WTC11 (cell line): ENCODE results near the gene CD300E. TPM values are rescaled to one million over a fixed set of nuclear protein-coding genes. Genes with fewer than 3 reads are reported as not detected.

Experiments used
- ATAC-seq: fragments of 200-7000 bp; cut with Tn5 transposase; 2 replicates; pipeline ENCODE4 v1.10.0; 2021; ENCODE audit warnings: mild to moderate bottlenecking, moderate library complexity
- CTCF ChIA-PET: fragments of 300-600 bp; sonication (Branson Sonifier 250); formaldehyde crosslinking; loops from one replicate; lab custom pipeline; 2021; ENCODE audit warnings: antibody characterized with exemption; lab: Charles Lee
- POLR2A ChIA-PET: fragments of 350-600 bp; sonication (Branson Sonifier 250); formaldehyde crosslinking; loops from one replicate; lab custom pipeline; 2021; ENCODE audit warnings: antibody characterized with exemption; lab: Charles Lee
- DNase-seq: peaks from one replicate; pipeline ENCODE4 v3.0.0; 2021; ENCODE audit warnings: low spot score
- H3K27ac Mint-ChIP-seq: 2 replicates; pipeline ENCODE4 v1.8.0; 2021; ENCODE audit warnings: mixed read lengths
- H3K27me3 Mint-ChIP-seq: 2 replicates; pipeline ENCODE4 v1.8.0; 2021; ENCODE audit warnings: low read depth, mild to moderate bottlenecking, moderate library complexity, mixed read lengths
- H3K36me3 Mint-ChIP-seq: 2 replicates; pipeline ENCODE4 v1.8.0; 2021; ENCODE audit warnings: mixed read lengths
- H3K4me1 Mint-ChIP-seq: 2 replicates; pipeline ENCODE4 v1.8.0; 2022; ENCODE audit warnings: mixed read lengths
- H3K4me3 Mint-ChIP-seq: 2 replicates; pipeline ENCODE4 v1.8.0; 2021; ENCODE audit warnings: mild to moderate bottlenecking, moderate library complexity, mixed read lengths
- H3K9me3 Mint-ChIP-seq: 2 replicates; pipeline ENCODE4 v1.8.0; 2021; ENCODE audit warnings: mixed read lengths
- CREB1 ChIP-seq: sonication (generic); formaldehyde crosslinking; IDR thresholded peaks from 2 replicates; pipeline ENCODE4 v1.8.0; 2023; ENCODE audit warnings: mild to moderate bottlenecking, missing genetic modification reagents
- CTCF ChIP-seq: fragments of 200-600 bp; IDR thresholded peaks from 2 replicates; pipeline ENCODE4 v1.8.0; 2022; ENCODE audit warnings: antibody characterized with exemption
- E2F4 ChIP-seq: sonication (generic); formaldehyde crosslinking; IDR thresholded peaks from 2 replicates; pipeline ENCODE4 v1.8.1; 2022; ENCODE audit warnings: low read depth, mild to moderate bottlenecking, moderate library complexity, missing genetic modification reagents, borderline replicate concordance
- ERG ChIP-seq: fragments of 250-450 bp; sonication (Bioruptor Pico); IDR thresholded peaks from 2 replicates; pipeline ENCODE4 v1.8.0; 2021; ENCODE audit warnings: mild to moderate bottlenecking
- ETV6 ChIP-seq: sonication (generic); formaldehyde crosslinking; IDR thresholded peaks from 2 replicates; pipeline ENCODE4 v1.8.1; 2022; ENCODE audit warnings: mild to moderate bottlenecking, missing genetic modification reagents
- FOXJ3 ChIP-seq: sonication (generic); formaldehyde crosslinking; IDR thresholded peaks from 2 replicates; pipeline ENCODE4 v1.9.0; 2021; ENCODE audit warnings: missing genetic modification reagents, mild to moderate bottlenecking, borderline replicate concordance
- KAT7 ChIP-seq: sonication (generic); formaldehyde crosslinking; IDR thresholded peaks from 2 replicates; pipeline ENCODE4 v1.8.1; 2023; ENCODE audit warnings: missing genetic modification reagents, mild to moderate bottlenecking, borderline replicate concordance
- NFATC4 ChIP-seq: fragments of 250-450 bp; sonication (Bioruptor Pico); IDR thresholded peaks from 2 replicates; pipeline ENCODE4 v1.9.0; 2021; ENCODE audit warnings: mild to moderate bottlenecking
- NFE2L1 ChIP-seq: sonication (generic); formaldehyde crosslinking; IDR thresholded peaks from 2 replicates; pipeline ENCODE4 v1.8.1; 2023; ENCODE audit warnings: missing genetic modification reagents
- NR2C2 ChIP-seq: sonication (generic); formaldehyde crosslinking; IDR thresholded peaks from 2 replicates; pipeline ENCODE4 v1.8.0; 2022; ENCODE audit warnings: mild to moderate bottlenecking, missing genetic modification reagents
- PRDM15 ChIP-seq: sonication (generic); formaldehyde crosslinking; IDR thresholded peaks from 2 replicates; pipeline ENCODE4 v1.8.0; 2022; ENCODE audit warnings: missing genetic modification reagents
- PRRX2 ChIP-seq: fragments of 250-450 bp; sonication (Bioruptor Pico); IDR thresholded peaks from 2 replicates; pipeline ENCODE4 v1.8.0; 2021; ENCODE audit warnings: mild to moderate bottlenecking
- RELA ChIP-seq: sonication (generic); formaldehyde crosslinking; IDR thresholded peaks from 2 replicates; pipeline ENCODE4 v1.8.1; 2022; ENCODE audit warnings: missing genetic modification reagents, mild to moderate bottlenecking, borderline replicate concordance
- STAT6 ChIP-seq: sonication (generic); formaldehyde crosslinking; conservative IDR thresholded peaks from 2 replicates; pipeline ENCODE4 v1.8.1; 2023; ENCODE audit warnings: mild to moderate bottlenecking, low read depth, missing genetic modification reagents, moderate library complexity
- TCF7 ChIP-seq: sonication (generic); formaldehyde crosslinking; IDR thresholded peaks from 2 replicates; pipeline ENCODE4 v1.8.0; 2022; ENCODE audit warnings: mild to moderate bottlenecking, low read depth, missing genetic modification reagents, moderate library complexity
- TEAD1 ChIP-seq: sonication (generic); formaldehyde crosslinking; IDR thresholded peaks from 2 replicates; pipeline ENCODE4 v1.8.0; 2022; ENCODE audit warnings: mild to moderate bottlenecking, missing genetic modification reagents
- TEAD4 ChIP-seq: sonication (generic); formaldehyde crosslinking; IDR thresholded peaks from 2 replicates; pipeline ENCODE4 v1.8.0; 2022; ENCODE audit warnings: mild to moderate bottlenecking, missing genetic modification reagents
- USF1 ChIP-seq: sonication (generic); formaldehyde crosslinking; IDR thresholded peaks from 2 replicates; pipeline ENCODE4 v1.8.0; 2022; ENCODE audit warnings: mild to moderate bottlenecking, missing genetic modification reagents
- USF2 ChIP-seq: sonication (generic); formaldehyde crosslinking; IDR thresholded peaks from 2 replicates; pipeline ENCODE4 v1.8.1; 2023; ENCODE audit warnings: mild to moderate bottlenecking, missing genetic modification reagents, moderate library complexity
- ZBTB43 ChIP-seq: sonication (generic); formaldehyde crosslinking; IDR thresholded peaks from 2 replicates; pipeline ENCODE4 v1.8.1; 2023; ENCODE audit warnings: mild to moderate bottlenecking, missing genetic modification reagents
- ZNF219 ChIP-seq: sonication (generic); formaldehyde crosslinking; IDR thresholded peaks from 2 replicates; pipeline ENCODE4 v1.8.0; 2023; ENCODE audit warnings: missing genetic modification reagents, mild to moderate bottlenecking, borderline replicate concordance
- ZNF396 ChIP-seq: fragments of 250-450 bp; sonication (Bioruptor Pico); IDR thresholded peaks from 2 replicates; pipeline ENCODE4 v1.8.0; 2021; ENCODE audit warnings: mild to moderate bottlenecking, moderate library complexity, borderline replicate concordance
- ZNF671 ChIP-seq: fragments of 250-450 bp; sonication (Bioruptor Pico); IDR thresholded peaks from 2 replicates; pipeline ENCODE4 v1.8.0; 2021; ENCODE audit warnings: mild to moderate bottlenecking
- total RNA-seq: library from RNA; stranded (reverse); gene quantifications from 3 replicates; pipeline ENCODE4 v1.2.3, GENCODE V29; 2021

CD300E gene
- total RNA-seq, 1 experiment from 2014 or later, result not detected

GRCh38 chr17:74671031-74671771 lies 47.7 kb upstream of the CD300E start:
- Mint-ChIP-seq H3K27ac (no peak overlapping the region), H3K4me1 (peaks cover 5% of the 10 kb centered on the region), H3K36me3 (no peaks in the 10 kb centered on the region), H3K9me3 (no peaks in the 10 kb centered on the region), H3K27me3 (peaks cover 76% of the 10 kb centered on the region), H3K4me3 (peak overlapping the region; percentile 28)
- DNase-seq (peak; percentile 97), ATAC-seq (peak; percentile 95)
- ChIA-PET POLR2A (interaction anchor here (0.7 to 1.2 kb wide), 3 partner anchors 65 to 104 kb away, joined by 3 read pairs; no protein-coding TSS in a partner anchor), CTCF (interaction anchor here (0.6 to 4.2 kb wide), 20 partner anchors 10 to 375 kb away, joined by 3 to 43 read pairs (median 4); partner anchors contain the start of genes FDXR and RAB37)
- peak; percentile 99 for TF ChIP-seq TCF7 (CRISPR knock-in tag)
- peak; percentile 92 for TF ChIP-seq NR2C2 (CRISPR knock-in tag)
- TF ChIP-seq ERG (CRISPR knock-in tag), result peak; percentile 87; the same call in 1 of the 2 replicates
- peak; percentile 96; the same call in 1 of the 2 replicates for TF ChIP-seq FOXJ3 (CRISPR knock-in tag)
- peak; percentile 63; the same call in 1 of the 2 replicates for TF ChIP-seq ZNF671
- peak; percentile 94 for TF ChIP-seq USF1
- peak; percentile 100 for TF ChIP-seq TEAD4 (CRISPR knock-in tag)
- TF ChIP-seq ZNF219, result peak; percentile 99
- TF ChIP-seq PRRX2 (CRISPR knock-in tag), result peak; percentile 93; the same call in 1 of the 2 replicates
- TF ChIP-seq TEAD1 (CRISPR knock-in tag), result peak; percentile 100
- TF ChIP-seq E2F4, result peak; percentile 99
- peak; percentile 81 for TF ChIP-seq PRDM15 (CRISPR knock-in tag)
- TF ChIP-seq KAT7, result peak; percentile 100
- TF ChIP-seq NFE2L1 (CRISPR knock-in tag), result peak; percentile 100
- peak; percentile 100 for TF ChIP-seq ETV6
- TF ChIP-seq ZBTB43 (CRISPR knock-in tag), result peak; percentile 99
- peak; percentile 72 for TF ChIP-seq USF2
- TF ChIP-seq NFATC4, result no peak; the same call in 1 of the 2 replicates
- TF ChIP-seq ZNF396 (CRISPR knock-in tag), result peak; percentile 95; the same call in 1 of the 2 replicates
- TF ChIP-seq STAT6 (CRISPR knock-in tag), result peak; percentile 99
- no peak for TF ChIP-seq CTCF
- TF ChIP-seq RELA, result peak; percentile 100
- peak; percentile 100 for TF ChIP-seq CREB1 (CRISPR knock-in tag)
